NCI-H1930 (cell line): ENCODE measurements around the gene ARHGEF7.
"Not testable (repeated sequence)": the region's sequence is repeated elsewhere in the genome, so short reads cannot be mapped to it uniquely, and the experiment has no call there.

Source experiments
- DNase-seq, 2 experiments: peaks; one replicate each; lab custom pipeline; 2025; lab: John Stamatoyannopoulos, UW

The ARHGEF7 gene

DNA sequence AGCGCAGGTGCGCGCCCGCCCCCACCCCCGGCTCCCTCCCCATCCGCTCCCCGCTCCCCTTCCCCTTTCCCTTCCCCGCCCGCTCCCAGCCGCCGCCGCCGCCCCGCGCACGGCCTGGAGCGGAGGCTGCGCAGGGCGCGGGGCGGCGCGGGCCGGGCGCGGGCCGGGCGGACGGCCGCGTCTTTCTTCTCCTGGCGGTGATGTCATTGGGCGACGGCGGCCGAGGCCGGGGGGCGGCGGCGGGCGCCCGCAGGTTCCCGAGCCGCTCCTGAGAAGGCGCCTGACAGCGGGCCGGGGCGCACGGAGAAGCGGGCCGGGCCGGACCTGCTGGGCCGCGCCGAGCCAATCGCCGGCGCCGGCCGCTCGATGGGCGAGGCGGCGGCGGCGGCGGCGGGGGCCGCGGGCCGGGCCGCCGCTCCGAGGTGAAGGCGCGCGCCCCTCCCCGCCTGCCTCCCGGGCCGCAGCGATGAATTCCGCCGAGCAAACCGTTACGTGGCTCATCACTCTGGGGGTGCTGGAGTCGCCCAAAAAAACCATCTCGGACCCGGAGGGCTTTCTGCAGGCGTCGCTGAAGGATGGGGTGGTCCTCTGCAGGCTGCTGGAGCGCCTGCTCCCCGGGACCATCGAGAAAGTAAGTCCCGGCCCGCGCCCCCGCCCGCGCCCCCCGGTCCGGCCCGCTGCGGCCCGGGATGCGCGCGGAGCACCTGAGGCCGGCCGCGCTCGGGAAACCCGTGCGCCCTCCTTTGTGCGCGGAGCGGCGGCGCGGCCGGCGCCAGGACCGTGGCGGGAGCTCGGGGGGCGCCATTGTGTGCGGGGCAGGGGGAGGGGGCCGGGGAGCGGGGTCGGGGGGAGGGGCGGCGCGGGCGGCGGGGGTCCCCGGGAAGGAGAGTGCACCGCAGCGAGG lies at the start of gene ARHGEF7:
Gene ARHGEF7 (plus strand): TSS at position 250 of the 904 bp plus-strand sequence. CDS start 217 bp downstream, at position 467.
- DNase-seq, result peak; percentile 34 to 47

GRCh38 chr13:111065698-111066097 lies 49.4 kb upstream of the ARHGEF7 start:
- DNase-seq, result no peak

DNA sequence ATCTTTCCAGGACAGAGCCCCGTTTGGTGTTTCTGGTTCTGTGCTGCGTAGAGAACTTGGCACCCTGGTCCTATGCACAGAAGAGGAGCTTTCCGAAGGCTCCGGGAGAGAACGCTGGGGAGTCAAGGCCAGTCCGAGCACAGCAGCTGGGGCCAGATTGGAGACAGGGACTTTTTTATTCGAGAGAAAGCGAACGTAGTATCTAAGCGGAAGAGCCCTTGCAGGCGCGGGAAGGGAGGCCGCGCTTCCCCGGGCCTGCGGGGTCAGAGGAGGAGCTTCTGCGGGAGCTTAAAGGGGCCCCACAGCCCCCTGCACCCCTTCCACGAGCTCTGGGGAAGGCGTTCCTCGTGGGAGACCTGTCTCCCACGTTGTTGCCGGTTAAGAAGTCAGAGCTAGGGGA lies 48.6 kb upstream of the ARHGEF7 start:
- DNase-seq, result no peak

- no peak for DNase-seq
These were observed 47.1 kb upstream of the ARHGEF7 start for GRCh38 chr13:111068009-111068350.

DNA sequence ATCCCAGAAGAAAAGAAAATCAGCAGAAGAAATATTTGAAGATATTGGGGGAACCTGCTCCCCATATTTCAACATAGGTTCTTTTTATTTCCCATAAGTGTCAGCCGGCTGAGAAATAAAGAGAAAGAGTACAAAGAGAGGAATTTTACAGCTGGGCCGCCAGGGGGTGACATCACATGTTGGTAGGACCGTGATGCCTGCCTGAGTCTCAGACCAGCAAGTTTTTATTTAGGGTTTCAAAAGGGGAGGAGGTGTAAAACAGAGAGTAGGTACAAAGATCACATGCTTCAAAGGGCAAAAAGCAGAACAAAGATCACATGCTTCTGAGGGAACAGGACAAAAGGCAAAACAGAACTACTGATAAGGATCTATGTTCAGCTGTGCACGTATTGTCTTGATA lies 44.0 kb upstream of the ARHGEF7 start:
- not testable (repeated sequence) for DNase-seq

GRCh38 chr13:111071526-111071925 lies 43.6 kb upstream of the ARHGEF7 start:
- DNase-seq, result not testable (repeated sequence)

DNA sequence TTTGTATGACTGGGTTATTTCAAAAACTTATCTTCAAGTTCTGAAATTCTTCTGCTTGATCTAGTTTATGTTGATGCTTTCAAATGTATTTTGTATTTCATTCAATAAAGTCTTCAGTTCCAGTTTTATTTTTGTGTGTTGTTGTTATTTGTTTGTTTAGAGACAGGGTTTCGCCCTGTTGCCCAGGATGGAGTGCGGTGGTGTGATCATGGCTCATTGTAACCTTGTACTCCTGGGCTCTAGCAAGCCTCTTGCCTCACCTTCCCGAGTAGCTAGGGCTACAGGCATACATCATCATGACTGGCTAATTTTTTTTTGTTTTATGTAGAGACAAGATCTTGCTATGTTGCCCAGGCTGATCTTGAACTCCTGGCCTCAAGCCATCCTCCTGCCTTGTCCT lies 40.3 kb upstream of the ARHGEF7 start:
- no peak for DNase-seq

DNA sequence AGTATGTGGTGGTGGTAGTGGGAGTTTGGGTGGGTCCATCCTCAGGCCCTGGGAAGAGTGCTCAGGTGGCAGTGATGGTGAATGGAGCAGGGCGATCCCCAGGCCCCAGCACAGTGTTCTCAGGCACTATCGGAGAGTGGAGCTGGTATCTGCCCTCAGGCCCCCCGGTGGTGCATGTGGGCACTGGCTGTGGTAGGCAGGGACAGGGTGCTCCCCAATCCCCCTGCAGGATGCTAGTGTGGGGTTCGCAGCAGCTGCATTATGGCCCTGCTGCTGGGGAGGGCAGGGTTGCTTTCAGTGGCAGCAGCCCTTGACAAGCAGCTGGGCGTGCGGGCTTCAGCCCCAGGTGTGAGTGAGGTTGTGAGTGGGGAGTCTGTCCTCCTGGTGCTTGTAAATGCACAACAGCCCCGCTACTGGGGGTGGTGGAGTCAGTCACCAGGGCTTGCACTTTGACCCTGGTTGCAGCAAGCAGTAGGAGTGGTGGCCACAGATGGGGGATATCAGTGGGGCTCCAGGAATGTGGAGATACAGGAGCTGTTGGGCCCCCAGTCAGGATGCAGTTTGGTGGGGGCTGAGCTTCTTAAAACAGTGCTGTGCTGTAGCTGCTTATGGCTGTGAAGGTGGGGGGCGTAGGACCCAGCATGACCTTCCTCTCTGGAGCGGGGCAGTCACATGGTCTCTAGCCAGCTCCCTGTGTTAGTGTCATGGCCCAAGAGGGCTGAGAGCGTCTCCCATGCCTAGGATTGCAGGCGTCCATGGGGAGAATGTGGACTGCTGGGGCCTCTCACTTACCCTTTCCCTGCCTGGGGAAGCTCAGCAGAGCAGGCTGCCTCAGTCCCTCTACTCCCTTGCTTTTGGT lies 38.7 kb upstream of the ARHGEF7 start:
- no peak for DNase-seq

DNA sequence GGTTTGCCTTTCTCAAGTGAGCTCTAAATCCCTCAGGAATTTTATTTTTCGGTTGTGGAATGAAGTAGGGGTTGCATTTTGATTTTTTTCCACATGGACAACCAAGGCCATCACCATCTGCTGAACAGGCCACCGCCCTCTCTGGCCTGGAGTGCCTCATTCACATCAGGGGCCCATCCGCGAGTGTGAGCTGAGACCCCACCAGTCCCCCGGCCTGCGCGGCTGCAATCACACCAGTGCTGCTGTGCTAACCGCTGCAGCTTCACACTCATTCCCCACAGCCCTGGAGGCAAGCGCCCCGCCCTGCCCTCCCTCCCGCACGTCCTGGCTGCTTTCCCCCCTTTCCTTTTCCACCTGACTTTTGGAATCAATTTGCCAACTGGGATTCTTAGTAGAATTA lies 35.7 kb upstream of the ARHGEF7 start:
- DNase-seq, result no peak

GRCh38 chr13:111080642-111081041 lies 34.5 kb upstream of the ARHGEF7 start:
- no peak for DNase-seq

- no peak for DNase-seq
These were observed 32.9 kb upstream of the ARHGEF7 start for GRCh38 chr13:111082240-111082639.

- DNase-seq, result not testable (repeated sequence)
These were observed 32.3 kb upstream of the ARHGEF7 start for GRCh38 chr13:111082769-111083168.

- not testable (repeated sequence) for DNase-seq
These were observed 31.4 kb upstream of the ARHGEF7 start for GRCh38 chr13:111083693-111084092.

DNA sequence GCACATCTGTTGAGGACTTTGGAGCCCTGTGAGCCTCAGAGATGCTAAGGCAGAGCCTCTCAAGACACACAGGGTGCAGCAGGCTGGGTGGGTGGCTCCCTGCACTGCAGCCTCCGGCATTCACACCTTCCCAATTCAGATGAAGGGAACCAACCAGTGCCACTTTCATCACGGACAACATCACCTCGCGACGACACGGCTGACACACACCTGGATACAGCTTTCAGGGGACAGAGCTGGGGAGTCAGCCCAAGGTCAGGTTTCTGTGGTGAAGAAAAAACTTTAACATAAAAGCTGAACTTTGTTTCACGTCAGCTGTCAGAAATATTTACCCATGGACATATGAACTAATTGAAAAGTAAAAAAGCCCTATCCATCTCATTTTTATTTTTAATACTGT lies 24.9 kb upstream of the ARHGEF7 start:
- no peak for DNase-seq

GRCh38 chr13:111092685-111093084 lies 22.4 kb upstream of the ARHGEF7 start:
- no peak for DNase-seq

DNA sequence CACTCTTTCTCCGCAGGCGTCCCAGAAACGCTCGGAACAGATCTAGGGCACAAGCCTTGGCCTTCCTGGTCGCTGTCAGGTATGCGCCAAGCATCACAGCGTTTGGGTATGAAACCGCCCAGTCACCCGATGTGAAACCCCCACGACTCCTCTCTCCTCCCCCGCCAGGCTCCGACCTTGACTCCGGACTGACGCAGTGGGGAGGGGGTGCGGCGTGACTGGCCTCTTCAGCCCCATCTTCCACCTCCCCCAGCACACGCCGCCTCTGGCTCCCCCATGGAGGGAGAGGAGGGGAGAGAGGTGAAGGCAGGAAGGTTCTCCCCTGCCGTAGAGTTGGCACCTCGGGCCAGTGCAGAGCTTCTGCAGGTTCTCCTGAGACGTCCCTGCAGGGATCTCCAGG lies 22.0 kb upstream of the ARHGEF7 start:
- DNase-seq, result no peak

DNA sequence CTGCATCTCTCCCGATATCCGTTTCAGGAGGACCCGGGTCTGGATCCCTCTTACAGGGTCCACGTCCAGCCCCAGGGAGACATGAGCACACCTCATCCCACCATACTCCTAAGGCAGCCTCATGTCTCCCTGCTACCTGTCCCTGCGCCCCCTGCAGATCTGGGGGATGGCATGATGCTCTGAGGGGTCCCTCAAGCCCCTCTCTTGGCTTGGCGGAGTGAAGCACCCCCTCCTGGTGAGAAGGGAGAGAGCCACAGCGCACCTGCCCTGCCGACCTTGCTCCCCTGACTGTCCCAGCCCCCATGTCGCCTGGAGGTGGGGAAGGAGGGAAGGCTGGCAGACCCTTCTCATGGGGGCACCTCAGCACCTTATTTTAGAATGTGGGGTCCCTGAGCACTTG lies 21.5 kb upstream of the ARHGEF7 start:
- no peak for DNase-seq

GRCh38 chr13:111095031-111095840 lies 19.9 kb upstream of the ARHGEF7 start:
- DNase-seq, result no peak

GRCh38 chr13:111095911-111096501 lies 19.1 kb upstream of the ARHGEF7 start:
- no peak for DNase-seq

GRCh38 chr13:111099290-111099689 lies 15.8 kb upstream of the ARHGEF7 start:
- DNase-seq, result no peak

- no peak for DNase-seq
These were observed 5.1 kb upstream of the ARHGEF7 start for GRCh38 chr13:111110054-111110453.
